B cell (primary cell): ENCODE data around the gene QRFPR. TPM values are rescaled to one million over a fixed set of nuclear protein-coding genes. Genes with fewer than 3 reads are reported as not detected.

Experiments used
- ATAC-seq: fragments of 200-7000 bp; cut with Tn5 transposase; one replicate; pipeline ENCODE4 v1.10.0; 2021; ENCODE audit warnings: low read depth, mild to moderate bottlenecking, moderate number of reproducible peaks, moderate library complexity
- CTCF ChIA-PET: fragments of 350-600 bp; sonication (Branson Sonifier 250); formaldehyde crosslinking; loops from one replicate; lab custom pipeline; 2021; ENCODE audit warnings: antibody characterized with exemption, inconsistent platforms; lab: Charles Lee
- POLR2A ChIA-PET: fragments of 350-600 bp; sonication (Branson Sonifier 250); formaldehyde crosslinking; loops from one replicate; lab custom pipeline; 2021; ENCODE audit warnings: antibody characterized with exemption; lab: Charles Lee
- DNase-seq: peaks from one replicate; pipeline ENCODE4 v3.0.0; 2013
- H2AFZ ChIP-seq: 2 replicates; pipeline ENCODE4 v1.6.1; 2012; ENCODE audit warnings: mild to moderate bottlenecking, low read depth, low read length; ENCODE audit not compliant: insufficient read depth, poor library complexity, severe bottlenecking
- H3K27ac ChIP-seq, 2 donors: 1 replicate in 1 of 2; 2 replicates in 1 of 2; pipeline ENCODE4 v1.5.1; 2012 to 2013; ENCODE audit warnings: low read length in 2 of 2, mild to moderate bottlenecking in 2 of 2, moderate library complexity in 1 of 2
- H3K27me3 ChIP-seq, 4 experiments: fragments of 200-600 bp in 1 of 4; sonication (generic) in 1 of 4; replicated peaks in 1 of 4; 1 replicate in 2 of 4; 2 replicates in 2 of 4; pipeline versions ENCODE4 v1.6.1 to v1.7.0; 2013 to 2016; ENCODE audit warnings: low read length in 3 of 4, mild to moderate bottlenecking in 2 of 4, mixed read lengths in 1 of 4, moderate library complexity in 1 of 4; ENCODE audit not compliant: insufficient read depth in 4 of 4, control insufficient read depth in 3 of 4; ENCODE audit errors: control extremely low read depth in 1 of 4
- H3K36me3 ChIP-seq, 2 experiments: replicated peaks in 1 of 2; 1 replicate in 1 of 2; 2 replicates in 1 of 2; pipeline versions ENCODE4 v1.6.1 to v1.7.1; 2013; ENCODE audit warnings: low read length in 1 of 2; ENCODE audit not compliant: insufficient read depth in 2 of 2, control insufficient read depth in 1 of 2; ENCODE audit errors: control extremely low read depth in 1 of 2, extremely low read depth in 1 of 2
- H3K4me1 ChIP-seq, 2 donors: fragments of 200-600 bp in 1 of 2; sonication (generic) in 1 of 2; 1 replicate in 1 of 2; 2 replicates in 1 of 2; pipeline versions ENCODE4 v1.5.1 to v1.6.1; 2013 to 2017; ENCODE audit warnings: low read length in 2 of 2; ENCODE audit not compliant: control insufficient read depth in 2 of 2, insufficient read depth in 2 of 2
- H3K4me2 ChIP-seq: replicated peaks from 2 replicates; pipeline ENCODE3; 2012; ENCODE audit warnings: mild to moderate bottlenecking, low read depth, low read length; ENCODE audit not compliant: poor library complexity, severe bottlenecking
- H3K4me3 ChIP-seq, 5 experiments: fragments of 200-600 bp in 1 of 5; sonication (generic) in 1 of 5; 1 replicate in 3 of 5; 2 replicates in 2 of 5; pipeline versions ENCODE4 v1.5.1 to v1.7.0; 2011 to 2016; ENCODE audit warnings: low read length in 4 of 5, mild to moderate bottlenecking in 4 of 5, low read depth in 2 of 5, control low read depth in 1 of 5, moderate library complexity in 1 of 5; ENCODE audit not compliant: insufficient read depth in 1 of 5; ENCODE audit errors: control extremely low read depth in 1 of 5, extremely low read depth in 1 of 5
- H3K79me2 ChIP-seq: fragments of 200-600 bp; sonication (generic); one replicate; pipeline ENCODE4 v1.6.0; 2016; ENCODE audit warnings: low read length; ENCODE audit not compliant: control insufficient read depth, insufficient read depth
- H3K9ac ChIP-seq: fragments of 200-600 bp; sonication (generic); 2 replicates; pipeline ENCODE4 v1.6.1; 2017; ENCODE audit warnings: mild to moderate bottlenecking, low read length, moderate library complexity
- H3K9me3 ChIP-seq, 3 donors: one replicate each; pipeline versions ENCODE4 v1.6.1 to v1.7.1; 2013; ENCODE audit warnings: low read length in 2 of 3; ENCODE audit not compliant: control insufficient read depth in 2 of 3, insufficient read depth in 1 of 3; ENCODE audit errors: control extremely low read depth in 1 of 3
- H4K20me1 ChIP-seq: 2 replicates; pipeline ENCODE4 v1.6.0; 2012; ENCODE audit warnings: mild to moderate bottlenecking, low read length; ENCODE audit not compliant: insufficient read depth, control insufficient read depth, poor library complexity, severe bottlenecking
- H3K27ac Mint-ChIP-seq: one replicate; pipeline ENCODE4 v1.8.0; 2021; ENCODE audit warnings: mixed read lengths
- H3K27me3 Mint-ChIP-seq: one replicate; pipeline ENCODE4 v1.8.0; 2021; ENCODE audit warnings: mixed read lengths
- H3K4me1 Mint-ChIP-seq: one replicate; pipeline ENCODE4 v1.8.0; 2021; ENCODE audit warnings: mixed read lengths
- H3K4me3 Mint-ChIP-seq: one replicate; pipeline ENCODE4 v1.8.0; 2021; ENCODE audit warnings: mixed read lengths
- H3K9me3 Mint-ChIP-seq: one replicate; pipeline ENCODE4 v1.8.0; 2022; ENCODE audit warnings: mixed read lengths; ENCODE audit not compliant: insufficient read depth
- CTCF ChIP-seq: fragments of 200-600 bp; IDR thresholded peaks from one replicate; pipeline ENCODE4 v1.8.0; 2022; ENCODE audit warnings: antibody characterized with exemption, mild to moderate bottlenecking
- EZH2 ChIP-seq: IDR thresholded peaks from 2 replicates; pipeline ENCODE4 v1.6.1; 2012; ENCODE audit warnings: borderline replicate concordance, low read depth, mild to moderate bottlenecking, moderate library complexity, low read length; ENCODE audit not compliant: insufficient read depth, poor library complexity, severe bottlenecking
- WGBS: methylation state at CpG from one replicate; pipeline ENCODE4 v1.1.5; 2013; ENCODE audit warnings: missing lambda C conversion rate; ENCODE audit not compliant: insufficient coverage; 5-methylcytosine and 5-hydroxymethylcytosine counted together
- intact Hi-C: fragments of 100-400 bp; cut with micrococcal nuclease; formaldehyde crosslinking; loops from one replicate; pipeline ENCODE4 v1.10.0; 2022
- polyA plus RNA-seq: library from polyadenylated mRNA; depleted of rRNA; stranded (reverse); fragments of >200 nt; gene quantifications from 2 replicates; pipeline ENCODE4 v1.2.3, GENCODE V29; 2012
- total RNA-seq, 2 donors: library from RNA; stranded (reverse); fragments of 120-200 nt in 1 of 2; gene quantifications; 1 replicate in 1 of 2; 2 replicates in 1 of 2; pipeline versions ENCODE4 v1.2.3 to v1.2.4, GENCODE V29; 2013 to 2022

Gene QRFPR
- total and polyA plus RNA-seq, 2 donors (not counting 1 experiment from before 2014, with no cell fraction given): not detected

- TF ChIP-seq CTCF (no peak), EZH2 (no peak)
- Histone ChIP-seq H3K9me3 (no peaks in the 10 kb centered on the region), H3K36me3 (no peaks in the 10 kb centered on the region), H4K20me1 (no peaks in the 10 kb centered on the region), H3K27me3 (no peaks in the 10 kb centered on the region), H3K4me3 (no peak overlapping the region), H3K9ac (no peak overlapping the region), H3K4me2 (no peak overlapping the region), H3K79me2 (no peaks in the 10 kb centered on the region), H3K4me1 (no peaks in the 10 kb centered on the region), H2AFZ (no peak overlapping the region), H3K27ac (no peak overlapping the region)
- DNase-seq (no peak), ATAC-seq (no peak)
- ChIA-PET POLR2A (no interaction called here), CTCF (no interaction called here)
- Mint-ChIP-seq H3K4me3 (no peak overlapping the region), H3K9me3 (no peaks in the 10 kb centered on the region), H3K27me3 (no peaks in the 10 kb centered on the region), H3K27ac (no peak overlapping the region), H3K4me1 (peaks cover 5% of the 10 kb centered on the region)
- intact Hi-C loops: no loop called here
- no CpG with 5 or more reads among the region's 1 CpG for WGBS
Observed at GRCh38 chr4:121304893-121305292, 75.9 kb downstream of the QRFPR start.

GRCh38 chr4:121299367-121299766 is 81.5 kb downstream of the QRFPR start:
- ATAC-seq (no peak), DNase-seq (no peak)
- no peak overlapping the region for H3K4me2 ChIP-seq
- no peaks in the 10 kb centered on the region for H3K9me3 Mint-ChIP-seq
- no peak overlapping the region for H2AFZ ChIP-seq
- no peaks in the 10 kb centered on the region for H3K4me1 ChIP-seq
- H3K4me1 Mint-ChIP-seq: no peaks in the 10 kb centered on the region
- no peaks in the 10 kb centered on the region for H3K27me3 ChIP-seq
- H3K4me3 ChIP-seq: no peak overlapping the region
- no peaks in the 10 kb centered on the region for H4K20me1 ChIP-seq
- intact Hi-C loops: no loop called here
- POLR2A ChIA-PET: no interaction called here
- H3K27ac ChIP-seq: no peak overlapping the region
- CTCF ChIA-PET: no interaction called here
- H3K27ac Mint-ChIP-seq: no peak overlapping the region
- H3K79me2 ChIP-seq: no peaks in the 10 kb centered on the region
- H3K4me3 Mint-ChIP-seq: no peak overlapping the region
- no peaks in the 10 kb centered on the region for H3K27me3 Mint-ChIP-seq
- TF ChIP-seq EZH2: no peak
- TF ChIP-seq CTCF: no peak
- no peaks in the 10 kb centered on the region for H3K36me3 ChIP-seq
- WGBS: 100% methylated on average over 1 of the region's 3 CpGs
- H3K9ac ChIP-seq: no peak overlapping the region
- H3K9me3 ChIP-seq: peaks cover 0 to 1% (median 0%) of the 10 kb centered on the region in 3 donors
